ENCODE data around the gene DLG2.

DLG2 gene

GRCh38 chr11:83674102-83674896 is 1952.8 kb downstream of the DLG2 start:
- TF ChIP-seq, protein P1, sequence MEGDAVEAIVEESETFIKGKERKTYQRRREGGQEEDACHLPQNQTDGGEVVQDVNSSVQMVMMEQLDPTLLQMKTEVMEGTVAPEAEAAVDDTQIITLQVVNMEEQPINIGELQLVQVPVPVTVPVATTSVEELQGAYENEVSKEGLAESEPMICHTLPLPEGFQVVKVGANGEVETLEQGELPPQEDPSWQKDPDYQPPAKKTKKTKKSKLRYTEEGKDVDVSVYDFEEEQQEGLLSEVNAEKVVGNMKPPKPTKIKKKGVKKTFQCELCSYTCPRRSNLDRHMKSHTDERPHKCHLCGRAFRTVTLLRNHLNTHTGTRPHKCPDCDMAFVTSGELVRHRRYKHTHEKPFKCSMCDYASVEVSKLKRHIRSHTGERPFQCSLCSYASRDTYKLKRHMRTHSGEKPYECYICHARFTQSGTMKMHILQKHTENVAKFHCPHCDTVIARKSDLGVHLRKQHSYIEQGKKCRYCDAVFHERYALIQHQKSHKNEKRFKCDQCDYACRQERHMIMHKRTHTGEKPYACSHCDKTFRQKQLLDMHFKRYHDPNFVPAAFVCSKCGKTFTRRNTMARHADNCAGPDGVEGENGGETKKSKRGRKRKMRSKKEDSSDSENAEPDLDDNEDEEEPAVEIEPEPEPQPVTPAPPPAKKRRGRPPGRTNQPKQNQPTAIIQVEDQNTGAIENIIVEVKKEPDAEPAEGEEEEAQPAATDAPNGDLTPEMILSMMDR (IDR thresholded peaks at IDR 0.05; ENCODE audit: low read length, missing control alignments), result no peak
- H3K4me3 ChIP-seq (replicated peaks; ENCODE audit: low read depth, low read length), result no peak overlapping the region
- no peak for DNase-seq (ENCODE audit: low read depth)

- no peak for DNase-seq (ENCODE audit: low read depth)
- TF ChIP-seq, protein P1 (IDR thresholded peaks at IDR 0.05; ENCODE audit: low read length, missing control alignments), result no peak
- no peak overlapping the region for H3K4me3 ChIP-seq (replicated peaks; ENCODE audit: low read depth, low read length)
These were observed 1955.9 kb downstream of the DLG2 start for GRCh38 chr11:83671289-83671688.

GRCh38 chr11:83666149-83666548 is 1961.0 kb downstream of the DLG2 start:
- DNase-seq (ENCODE audit: low read depth), result no peak
- TF ChIP-seq, protein P1 (IDR thresholded peaks at IDR 0.05; ENCODE audit: low read length, missing control alignments), result no peak
- no peak overlapping the region for H3K4me3 ChIP-seq (replicated peaks; ENCODE audit: low read depth, low read length)

GRCh38 chr11:83663988-83664387 is 1963.2 kb downstream of the DLG2 start:
- TF ChIP-seq, protein P1 (IDR thresholded peaks at IDR 0.05; ENCODE audit: low read length, missing control alignments), result no peak
- no peak for DNase-seq (ENCODE audit: low read depth)
- no peak overlapping the region for H3K4me3 ChIP-seq (replicated peaks; ENCODE audit: low read depth, low read length)

GRCh38 chr11:83663446-83663845 is 1963.7 kb downstream of the DLG2 start:
- H3K4me3 ChIP-seq (replicated peaks; ENCODE audit: low read depth, low read length), result no peak overlapping the region
- TF ChIP-seq, protein P1 (IDR thresholded peaks at IDR 0.05; ENCODE audit: low read length, missing control alignments), result no peak
- DNase-seq (ENCODE audit: low read depth), result peak; percentile 0

GRCh38 chr11:83662494-83662893 is 1964.7 kb downstream of the DLG2 start:
- no peak for DNase-seq (ENCODE audit: low read depth)
- no peak overlapping the region for H3K4me3 ChIP-seq (replicated peaks; ENCODE audit: low read depth, low read length)
- TF ChIP-seq, protein P1 (IDR thresholded peaks at IDR 0.05; ENCODE audit: low read length, missing control alignments), result no peak
